NCI-H1417 (cell line): ENCODE data around the gene CCT4.
"Not testable (repeated sequence)": the region's sequence is repeated elsewhere in the genome, so short reads cannot be mapped to it uniquely, and the experiment has no call there.

Experiments used
- DNase-seq, 3 experiments: peaks; one replicate each; lab custom pipeline; 2025; lab: John Stamatoyannopoulos, UW

Gene CCT4

GRCh38 chr2:61878761-61879160 is 9.7 kb downstream of the CCT4 start:
- no peak for DNase-seq

- no peak for DNase-seq
Observed at GRCh38 chr2:61877571-61878245, 10.7 kb downstream of the CCT4 start.

GRCh38 chr2:61876400-61876799 is 12.1 kb downstream of the CCT4 start:
- no peak for DNase-seq

- DNase-seq = not testable (repeated sequence)
Observed at GRCh38 chr2:61866482-61867089, 21.9 kb downstream of the CCT4 start.

- no peak for DNase-seq
Observed at GRCh38 chr2:61862085-61862484, 26.4 kb downstream of the CCT4 start.

- no peak for DNase-seq
Observed at GRCh38 chr2:61857224-61857623, 31.2 kb downstream of the CCT4 start.

GRCh38 chr2:61855318-61855613 is 33.2 kb downstream of the CCT4 start:
- no peak for DNase-seq

- DNase-seq = peak; percentile 97 to 100 (median 98)
Observed at GRCh38 chr2:61854564-61855317, 33.7 kb downstream of the CCT4 start.

- DNase-seq = peak; percentile 93 to 97 (median 97)
Observed at GRCh38 chr2:61853847-61854563, 34.5 kb downstream of the CCT4 start, which contains the start of gene FAM161A. Gene FAM161A, minus strand, starts transcription at chr2:61854060. Its CDS starts 19 bp downstream, at chr2:61854041.

- peak; percentile 71 to 85 (median 78) for DNase-seq
Observed at GRCh38 chr2:61853086-61853846, 35.2 kb downstream of the CCT4 start.

GRCh38 chr2:61851270-61851669 is 37.2 kb downstream of the CCT4 start:
- DNase-seq = not testable (repeated sequence)

GRCh38 chr2:61845320-61845719 is 43.1 kb downstream of the CCT4 start:
- no peak for DNase-seq

GRCh38 chr2:61841286-61841685 is 47.2 kb downstream of the CCT4 start:
- no peak for DNase-seq

GRCh38 chr2:61834893-61835292 is 53.6 kb downstream of the CCT4 start:
- DNase-seq = no peak

GRCh38 chr2:61833971-61834370 is 54.5 kb downstream of the CCT4 start:
- DNase-seq = no peak

GRCh38 chr2:61832183-61832841 is 56.1 kb downstream of the CCT4 start:
- DNase-seq = no peak

GRCh38 chr2:61822255-61822654 is 66.2 kb downstream of the CCT4 start:
- DNase-seq = no peak
